NCI-H748 (cell line): ENCODE results near the gene MYH9.
"Not testable (repeated sequence)": the region's sequence is repeated elsewhere in the genome, so short reads cannot be mapped to it uniquely, and the experiment has no call there.

Experiments
- DNase-seq: peaks from one replicate; lab custom pipeline; 2025; ENCODE audit not compliant: unreplicated experiment; lab: John Stamatoyannopoulos, UW

Gene MYH9

DNA sequence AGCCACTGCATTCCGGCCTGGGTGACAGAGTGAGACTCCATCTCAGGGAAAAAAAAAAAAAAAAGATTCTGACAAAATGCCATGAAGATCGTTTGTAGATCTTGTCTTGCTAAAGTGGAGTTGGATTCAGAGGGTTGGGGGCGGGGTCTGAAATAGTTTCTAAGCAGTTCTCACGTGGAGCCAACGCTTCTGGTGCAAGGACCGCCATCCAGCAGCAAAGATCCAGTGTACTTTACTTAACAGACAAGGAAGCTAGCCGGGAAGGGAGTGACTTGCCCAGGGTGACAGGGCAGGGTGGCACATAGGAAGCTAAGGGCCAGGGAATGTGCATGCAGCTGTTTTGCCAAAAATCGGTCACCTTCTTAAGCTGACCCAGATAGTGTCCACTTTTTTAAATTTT, 107.4 kb downstream of the MYH9 start:
- DNase-seq, result no peak

GRCh38 chr22:36279219-36279666, 108.5 kb downstream of the MYH9 start:
- DNase-seq, result no peak

DNA sequence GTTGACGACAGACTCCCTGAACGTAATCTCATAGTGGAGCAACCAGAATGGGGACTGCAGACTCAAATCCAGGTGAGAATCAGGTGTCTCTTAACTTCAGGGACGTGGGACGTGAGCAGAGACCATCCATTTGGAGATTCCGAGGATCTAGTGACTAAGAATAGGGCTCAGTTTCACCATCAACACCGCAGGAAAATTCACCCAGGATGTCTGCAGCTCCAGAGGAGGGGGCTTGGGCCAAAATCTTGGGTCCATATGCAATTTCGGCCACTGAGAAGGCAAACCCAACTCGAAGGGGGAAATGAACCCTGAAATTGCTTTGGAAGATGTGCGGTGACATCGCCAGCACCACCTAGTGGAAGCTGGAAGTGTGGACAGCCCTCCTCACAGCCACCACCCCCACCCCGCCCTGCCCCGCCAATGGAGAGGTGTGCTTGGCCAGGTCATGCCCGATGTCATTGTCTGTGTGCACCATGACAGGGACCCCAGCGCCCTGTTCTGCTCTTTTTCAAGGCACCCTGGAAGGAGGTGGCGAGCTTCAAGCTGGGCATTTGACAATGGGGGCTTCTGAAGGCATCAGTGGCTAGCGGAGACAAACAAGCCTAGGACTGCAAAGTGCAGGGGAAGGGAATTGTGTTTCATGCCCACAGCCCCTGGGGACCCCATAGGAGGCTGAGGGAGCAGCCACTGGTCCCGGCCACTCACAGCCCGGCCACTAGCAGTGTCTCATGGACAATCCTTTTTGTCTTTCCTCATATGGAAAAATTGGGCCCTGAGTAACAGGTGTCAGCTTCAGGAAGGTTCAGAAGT, 110.1 kb downstream of the MYH9 start:
- DNase-seq, result peak; percentile 47

DNA sequence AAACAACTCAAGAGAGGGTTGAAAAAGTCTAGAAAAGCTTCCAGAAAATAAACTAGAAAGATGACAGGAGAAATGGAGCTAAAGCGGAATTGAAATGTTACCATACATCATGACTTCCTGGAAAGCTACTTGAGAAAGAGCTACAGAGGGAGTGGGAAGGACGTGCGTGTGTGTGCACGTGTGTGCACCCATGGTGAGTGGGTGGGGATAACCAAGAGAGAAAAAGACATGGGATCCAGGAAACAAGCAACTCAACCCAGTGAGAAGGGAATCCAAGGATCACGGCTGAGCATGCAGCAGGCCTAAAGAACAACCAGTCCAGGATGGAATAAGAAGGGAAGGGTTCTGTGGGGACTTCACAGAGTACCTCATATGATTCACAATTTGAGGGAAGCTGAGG, 113.2 kb downstream of the MYH9 start:
- no peak for DNase-seq

DNA sequence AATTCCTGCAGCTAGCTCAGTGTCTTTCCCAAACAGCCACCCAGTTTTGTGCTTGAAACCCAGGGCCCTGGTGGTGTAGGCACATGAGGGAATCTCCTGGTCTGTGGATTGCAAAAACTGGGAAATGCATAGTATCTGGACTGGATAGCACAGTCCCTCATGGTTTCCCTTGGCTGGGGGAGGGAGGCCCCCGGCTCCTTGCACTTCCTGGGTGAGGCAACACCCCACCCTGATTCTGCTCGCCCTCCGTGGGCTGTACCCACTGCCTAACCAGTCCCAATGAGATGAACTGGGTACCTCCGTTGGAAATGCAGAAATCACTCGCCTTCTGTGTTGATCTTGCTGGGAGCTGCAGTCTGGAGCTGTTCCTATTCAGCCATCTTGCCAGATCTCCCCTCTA, 115.8 kb downstream of the MYH9 start:
- not testable (repeated sequence) for DNase-seq

GRCh38 chr22:36271231-36271630, 116.5 kb downstream of the MYH9 start:
- not testable (repeated sequence) for DNase-seq

GRCh38 chr22:36267896-36268485, 119.8 kb downstream of the MYH9 start:
- no peak for DNase-seq

- DNase-seq, result no peak
These were observed 120.7 kb downstream of the MYH9 start for GRCh38 chr22:36267058-36267457.

DNA sequence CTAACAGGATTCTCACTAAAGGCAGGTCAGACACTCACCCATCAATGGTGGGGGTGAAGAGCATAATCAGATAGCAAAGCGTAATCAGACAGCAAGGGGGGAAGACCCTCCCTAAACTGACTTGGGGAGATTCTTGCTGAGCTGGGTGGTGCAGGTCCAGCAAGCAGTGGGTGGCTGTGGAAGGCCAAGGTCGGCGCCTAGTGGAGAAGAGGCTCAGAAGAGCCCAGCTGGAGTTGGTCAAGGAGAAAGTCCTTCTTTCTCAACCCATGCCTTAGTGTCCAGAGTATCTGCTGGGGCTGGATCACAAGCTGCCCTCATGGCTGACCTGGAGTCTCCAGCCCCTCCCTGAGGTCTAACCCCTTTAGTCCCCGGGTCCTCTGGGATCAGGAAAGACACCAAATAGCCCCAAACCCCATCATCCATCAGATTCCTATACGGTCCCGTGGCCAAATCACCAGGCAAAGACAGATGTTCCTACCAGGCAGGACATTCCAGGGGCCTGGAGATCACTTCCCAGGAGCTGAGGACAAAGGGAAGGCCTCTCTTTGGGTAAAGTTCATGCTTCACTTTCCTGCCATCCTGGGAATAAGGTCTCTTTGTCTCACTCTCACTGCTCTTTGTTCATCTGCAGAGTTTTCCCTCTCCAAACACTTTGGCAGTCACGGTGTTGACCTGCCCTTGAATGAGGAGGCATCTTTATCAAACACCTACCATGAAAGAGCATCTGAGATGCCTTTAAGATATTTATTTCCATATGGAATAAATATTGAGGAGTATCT, 123.7 kb downstream of the MYH9 start:
- not testable (repeated sequence) for DNase-seq

GRCh38 chr22:36263216-36263673, 124.5 kb downstream of the MYH9 start:
- not testable (repeated sequence) for DNase-seq

DNA sequence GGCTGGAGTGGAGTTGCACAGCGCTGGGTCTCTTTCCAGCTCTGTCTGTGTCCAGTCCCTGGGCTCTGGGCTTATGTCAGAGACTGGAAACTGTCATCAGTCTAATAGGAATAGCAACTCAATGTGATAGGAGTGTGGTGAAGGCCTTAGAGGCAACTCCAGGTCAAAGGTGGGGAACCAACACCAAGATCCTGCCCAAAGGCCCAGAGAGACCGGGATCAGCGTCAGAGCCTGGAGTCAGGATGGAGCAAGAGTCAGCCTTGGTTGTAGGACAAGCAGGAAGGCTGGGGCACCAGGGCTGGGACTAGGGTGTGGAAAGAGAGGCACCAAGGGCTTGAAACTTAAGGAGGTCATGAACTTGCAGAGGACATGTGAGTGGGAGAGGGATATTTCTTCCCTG, 125.5 kb downstream of the MYH9 start:
- DNase-seq, result not testable (repeated sequence)

- not testable (repeated sequence) for DNase-seq
These were observed 126.1 kb downstream of the MYH9 start for GRCh38 chr22:36261675-36262074.

- DNase-seq, result no peak
These were observed 128.0 kb downstream of the MYH9 start for GRCh38 chr22:36259615-36260300.

- peak; percentile 3 for DNase-seq
These were observed 128.8 kb downstream of the MYH9 start for GRCh38 chr22:36258701-36259614.

DNA sequence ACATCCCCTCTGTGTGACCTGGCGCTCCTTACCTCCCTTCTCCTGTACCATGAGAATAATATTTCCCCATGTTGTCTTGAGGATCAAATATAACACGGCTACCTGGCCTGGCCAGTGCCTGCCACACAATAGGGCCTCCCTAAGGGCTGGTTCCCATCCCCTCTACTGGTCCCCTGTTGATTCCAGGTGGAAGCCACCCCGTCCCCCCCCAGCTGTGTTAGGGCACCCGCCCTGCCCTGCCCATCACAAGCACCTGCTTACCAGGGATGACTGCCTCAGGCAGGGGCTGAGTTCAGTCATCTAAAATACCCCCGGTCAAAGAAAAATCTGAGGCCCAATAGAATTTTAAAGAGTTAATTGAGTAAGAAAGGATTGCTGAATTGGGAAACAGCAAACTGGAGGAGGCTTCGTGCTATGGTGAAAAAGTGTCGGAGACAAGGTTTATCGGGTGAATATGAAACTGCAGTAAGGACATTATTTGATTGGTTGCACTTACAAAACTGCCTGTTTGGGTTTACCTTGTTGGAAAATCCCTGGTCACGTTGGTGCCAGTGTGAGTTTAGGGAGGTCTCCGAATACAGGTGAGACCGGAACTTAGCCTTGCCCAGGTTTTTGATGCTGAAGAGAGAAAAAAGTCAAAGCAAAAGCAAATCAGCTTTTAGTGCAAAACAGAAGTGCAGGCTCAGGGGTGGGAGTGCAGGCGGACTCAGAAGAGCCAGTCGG, 129.7 kb downstream of the MYH9 start:
- no peak for DNase-seq

GRCh38 chr22:36257308-36257707, 130.5 kb downstream of the MYH9 start:
- DNase-seq, result no peak

GRCh38 chr22:36256478-36256877, 131.3 kb downstream of the MYH9 start:
- DNase-seq, result no peak

DNA sequence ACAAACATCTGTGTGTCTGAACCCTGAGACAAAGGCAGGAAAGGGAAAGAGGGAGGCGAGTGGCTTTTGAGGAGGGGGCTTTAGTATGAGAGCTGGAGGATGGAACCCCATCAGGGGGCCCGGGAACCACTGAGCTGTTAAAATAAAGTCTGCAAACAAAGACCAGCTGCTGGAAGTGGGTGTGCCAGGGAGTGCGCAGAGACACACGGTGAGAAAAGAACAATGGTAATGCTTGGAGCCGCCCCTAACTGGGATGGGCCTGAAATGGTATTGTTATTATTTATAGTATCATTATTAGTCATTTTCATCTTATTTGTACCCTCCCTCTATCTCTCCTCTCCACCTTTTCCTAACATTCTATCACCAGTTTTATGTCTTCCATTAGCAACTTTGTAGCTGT, 132.2 kb downstream of the MYH9 start:
- not testable (repeated sequence) for DNase-seq
